Esophagus muscularis mucosa (tissue), 4 donors: ENCODE results near the gene TMEM255B. TPM values are rescaled to one million over a fixed set of nuclear protein-coding genes. Genes with fewer than 3 reads are reported as not detected.

Source experiments
- DNase-seq: peaks from one replicate; pipeline ENCODE4 v3.0.0-alpha.2; 2017; ENCODE audit errors: extremely low spot score
- H3K27ac ChIP-seq, 4 donors: fragments of 200-600 bp; sonication (generic); replicated peaks in 1 of 4; 1 replicate in 3 of 4; 2 replicates in 1 of 4; pipeline ENCODE4 v1.5.1; 2016 to 2019; ENCODE audit warnings: mild to moderate bottlenecking in 1 of 4
- H3K27me3 ChIP-seq, 4 donors: fragments of 200-600 bp; sonication (generic); one replicate each; pipeline versions ENCODE4 v1.5.1 to v1.6.0; 2016 to 2019
- H3K36me3 ChIP-seq, 4 donors: fragments of 200-600 bp; sonication (generic); one replicate each; pipeline ENCODE4 v1.5.1; 2016 to 2019
- H3K4me1 ChIP-seq, 4 donors: fragments of 200-600 bp; sonication (generic); one replicate each; pipeline ENCODE4 v1.5.1; 2016 to 2019
- H3K4me3 ChIP-seq, 4 donors: fragments of 200-600 bp; sonication (generic); 1 replicate in 2 of 4; 2 replicates in 2 of 4; pipeline ENCODE4 v1.5.1; 2016 to 2019; ENCODE audit warnings: mild to moderate bottlenecking in 4 of 4, moderate library complexity in 1 of 4
- H3K9me3 ChIP-seq, 4 donors: fragments of 200-600 bp; sonication (generic); 1 replicate in 3 of 4; 2 replicates in 1 of 4; pipeline ENCODE4 v1.5.1; 2016 to 2019
- CTCF ChIP-seq, 3 experiments: fragments of 200-600 bp in 2 of 3; fragments of 450-650 bp in 1 of 3; sonication (generic) in 2 of 3; IDR thresholded peaks; one replicate each; pipeline ENCODE4 v1.5.1; 2017 to 2019; ENCODE audit warnings: antibody characterized with exemption in 3 of 3, mild to moderate bottlenecking in 2 of 3, moderate library complexity in 1 of 3
- EP300 ChIP-seq: sonication (generic); formaldehyde crosslinking; IDR thresholded peaks from one replicate; pipeline ENCODE4 v1.6.1; 2017; ENCODE audit warnings: antibody characterized with exemption
- POLR2A ChIP-seq: fragments of 450-650 bp; IDR thresholded peaks from one replicate; pipeline ENCODE4 v1.6.1; 2017; ENCODE audit warnings: antibody characterized with exemption, moderate library complexity, mild to moderate bottlenecking, low read depth
- POLR2AphosphoS5 ChIP-seq, 2 donors: sonication (generic); formaldehyde crosslinking; IDR thresholded peaks; one replicate each; pipeline ENCODE4 v1.6.1; 2017; ENCODE audit warnings: antibody characterized with exemption in 2 of 2
- WGBS: methylation state at CpG from one replicate; pipeline ENCODE4 v1.1.5; 2018; 5-methylcytosine and 5-hydroxymethylcytosine counted together
- intact Hi-C: fragments of 100-400 bp; cut with DNase I; formaldehyde crosslinking; loops from one replicate; pipeline ENCODE4 v1.15.1; 2023
- total RNA-seq, 4 donors: library from RNA; depleted of rRNA; stranded (reverse); fragments of >200 nt; gene quantifications; one replicate each; pipeline versions ENCODE4 v1.1.0 to v1.2.1, GENCODE V29; 2016

TMEM255B gene
- total RNA-seq, 4 donors from 2014 or later = 4.1 to 12.3 (median 10.7) TPM

- intact Hi-C loops = no loop called here
- Histone ChIP-seq H3K36me3 (no peaks in the 10 kb centered on the region), H3K4me1 (peaks cover 32 to 49% (median 45%) of the 10 kb centered on the region in 4 donors), H3K27me3 (no peaks in the 10 kb centered on the region), H3K4me3 (no peak overlapping the region), H3K27ac (no peak overlapping the region), H3K9me3 (peaks cover 0 to under 1% (median 0%) of the 10 kb centered on the region in 4 donors)
- TF ChIP-seq POLR2AphosphoS5 (IDR thresholded peaks at IDR 0.05) = peak in 1 of 2 donors; percentile 17
- no peak for TF ChIP-seq CTCF (IDR thresholded peaks at IDR 0.05)
- TF ChIP-seq EP300 = no peak
- no peak for TF ChIP-seq POLR2A
- WGBS = 87% methylated on average over 25 of the region's 28 CpGs
- DNase-seq = no peak
Measured at GRCh38 chr13:113813749-113814434, 54.9 kb downstream of the TMEM255B start.

DNA sequence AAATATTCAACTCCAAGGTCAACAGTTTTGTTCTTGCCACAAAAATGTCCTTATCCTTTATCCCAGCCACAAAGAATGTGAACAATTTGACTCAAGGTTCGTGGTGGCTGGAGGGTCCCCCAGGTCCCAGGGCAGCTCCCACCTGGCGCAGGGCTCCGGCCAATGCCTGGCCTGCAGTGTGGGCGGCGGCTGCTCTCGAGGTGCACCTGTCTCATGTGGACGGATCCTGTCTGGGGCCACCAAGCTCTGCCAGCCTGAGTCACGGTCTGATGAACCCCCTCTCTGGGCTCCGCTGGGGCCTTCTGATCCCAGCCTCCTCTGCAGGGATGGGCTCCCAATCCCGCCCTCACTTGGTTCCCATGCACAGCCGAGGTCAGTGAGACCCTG lies 55.4 kb downstream of the TMEM255B start:
- TF ChIP-seq POLR2A (no peak), POLR2AphosphoS5 (IDR thresholded peaks at IDR 0.05) (no peak), EP300 (no peak), CTCF (IDR thresholded peaks at IDR 0.05) (no peak)
- Histone ChIP-seq H3K36me3 (no peaks in the 10 kb centered on the region), H3K27me3 (no peaks in the 10 kb centered on the region), H3K9me3 (no peaks in the 10 kb centered on the region), H3K4me3 (no peak overlapping the region), H3K4me1 (peaks cover 38 to 55% (median 50%) of the 10 kb centered on the region in 4 donors), H3K27ac (no peak overlapping the region)
- no peak for DNase-seq
- intact Hi-C loops = no loop called here
- WGBS = 79% methylated on average over 3 of the region's 11 CpGs

DNA sequence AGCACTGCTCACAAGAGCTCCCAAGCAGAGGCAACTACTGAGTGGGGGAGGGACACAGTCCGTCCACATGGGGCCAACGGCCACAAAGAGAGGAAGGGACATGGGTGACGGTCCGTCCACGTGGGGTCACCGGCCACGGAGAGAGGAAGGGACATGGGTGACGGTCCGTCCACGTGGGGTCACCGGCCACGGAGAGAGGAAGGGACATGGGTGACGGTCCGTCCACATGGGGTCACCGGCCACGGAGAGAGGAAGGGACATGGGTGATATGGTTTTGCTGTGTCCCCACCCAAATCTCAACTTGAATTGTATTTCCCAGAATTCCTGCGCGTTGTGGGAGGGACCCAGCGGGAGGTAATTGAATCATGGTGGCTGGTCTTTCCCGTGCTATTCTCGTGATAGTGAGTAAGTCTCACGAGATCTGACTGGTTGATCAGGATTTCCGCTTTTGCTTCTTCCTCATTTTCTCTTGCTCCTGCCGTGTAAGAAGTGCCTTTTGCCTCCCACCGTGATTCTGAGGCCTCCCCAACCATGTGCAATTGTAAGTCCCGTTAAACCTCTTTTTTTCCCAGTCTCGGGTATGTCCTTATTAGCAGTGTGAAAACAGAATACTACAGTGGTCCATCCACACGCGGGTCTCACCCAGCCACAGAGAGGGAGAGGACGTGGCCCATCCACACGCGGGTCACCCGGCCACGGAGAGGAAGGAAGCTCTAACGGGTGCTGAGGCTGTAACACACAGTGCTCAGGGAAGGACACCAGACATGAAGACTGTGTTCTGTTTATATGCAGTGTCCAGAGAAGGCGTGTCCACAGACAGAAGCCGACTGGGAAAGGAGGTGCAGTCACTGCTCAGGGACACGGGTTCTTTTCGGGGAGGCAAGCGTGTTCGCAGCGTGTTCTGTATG lies 56.4 kb downstream of the TMEM255B start:
- H3K27ac ChIP-seq = peak overlapping the region; percentile 44 to 91 (median 88)
- H3K4me3 ChIP-seq = peak overlapping the region; percentile 12 to 38 (median 23)
- intact Hi-C loops = loop anchor here (2.0 to 5.0 kb wide), 2 partner anchors 89 to 412 kb away; no protein-coding TSS in a partner anchor
- TF ChIP-seq EP300 = no peak
- peak; percentile 43 to 62 for TF ChIP-seq POLR2AphosphoS5 (IDR thresholded peaks at IDR 0.05)
- no peaks in the 10 kb centered on the region for H3K9me3 ChIP-seq
- peaks cover 0 to 8% (median 3%) of the 10 kb centered on the region in 4 donors for H3K36me3 ChIP-seq
- DNase-seq = no peak
- no peaks in the 10 kb centered on the region for H3K27me3 ChIP-seq
- 69% methylated on average over 42 of the region's 42 CpGs for WGBS
- H3K4me1 ChIP-seq = peaks cover 47 to 65% (median 60%) of the 10 kb centered on the region in 4 donors

GRCh38 chr13:113816254-113816929 lies 57.4 kb downstream of the TMEM255B start:
- Histone ChIP-seq H3K9me3 (no peaks in the 10 kb centered on the region), H3K4me3 (peak overlapping the region in 1 of 4 donors; percentile 26), H3K4me1 (peaks cover 57 to 74% (median 70%) of the 10 kb centered on the region in 4 donors), H3K27me3 (no peaks in the 10 kb centered on the region), H3K27ac (peak overlapping the region; percentile 44 to 91 (median 88)), H3K36me3 (peaks cover 0 to 10% (median 3%) of the 10 kb centered on the region in 4 donors)
- intact Hi-C loops = loop anchor here (2.0 to 5.0 kb wide), 2 partner anchors 88 to 411 kb away; no protein-coding TSS in a partner anchor
- no peak for DNase-seq
- TF ChIP-seq EP300 (no peak), POLR2AphosphoS5 (IDR thresholded peaks at IDR 0.05) (no peak), POLR2A (no peak), CTCF (IDR thresholded peaks at IDR 0.05) (no peak)
- WGBS = 67% methylated on average over 15 of the region's 25 CpGs
